CMK (cell line): ENCODE measurements around the gene ASTL.
"Not testable (repeated sequence)": the region's sequence is repeated elsewhere in the genome, so short reads cannot be mapped to it uniquely, and the experiment has no call there.

Experiments
- DNase-seq: peaks from one replicate; pipeline ENCODE4 v3.0.0-alpha.2; 2010; ENCODE audit warnings: low read depth

ASTL gene

DNA sequence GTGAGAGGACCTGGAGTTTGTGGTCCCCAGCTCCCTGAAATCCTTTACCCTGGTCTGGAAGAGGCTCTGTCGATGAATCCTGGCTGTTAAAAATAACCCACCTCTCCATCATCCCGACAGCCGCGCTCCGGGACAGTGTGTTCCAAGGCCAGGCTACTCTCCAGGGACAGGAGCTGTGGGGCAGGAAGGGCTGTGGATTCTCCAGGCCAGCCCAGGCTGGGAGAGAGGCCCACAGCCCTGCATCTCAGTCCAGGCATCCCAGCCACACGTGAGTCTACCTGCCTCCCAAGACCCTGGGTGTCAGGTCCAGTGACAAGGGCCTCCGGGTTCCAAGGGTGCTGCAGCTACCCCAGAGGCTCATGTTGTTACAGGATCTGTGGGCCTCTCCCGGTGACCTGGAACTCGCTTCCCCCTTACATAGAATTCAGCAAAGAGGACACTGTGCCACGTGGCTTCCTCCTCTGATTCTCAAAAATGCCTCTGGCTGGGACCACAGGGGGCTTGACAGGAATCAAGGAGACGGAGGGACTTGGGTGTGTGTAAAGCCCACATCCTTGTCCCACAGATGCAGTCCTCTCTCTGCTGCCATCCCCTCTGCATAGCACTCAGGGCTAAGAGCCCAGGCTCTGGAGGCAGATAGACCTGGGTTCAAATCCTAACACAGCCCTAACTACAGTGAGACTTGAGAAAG is 39.3 kb downstream of the ASTL start:
- DNase-seq: no peak

DNA sequence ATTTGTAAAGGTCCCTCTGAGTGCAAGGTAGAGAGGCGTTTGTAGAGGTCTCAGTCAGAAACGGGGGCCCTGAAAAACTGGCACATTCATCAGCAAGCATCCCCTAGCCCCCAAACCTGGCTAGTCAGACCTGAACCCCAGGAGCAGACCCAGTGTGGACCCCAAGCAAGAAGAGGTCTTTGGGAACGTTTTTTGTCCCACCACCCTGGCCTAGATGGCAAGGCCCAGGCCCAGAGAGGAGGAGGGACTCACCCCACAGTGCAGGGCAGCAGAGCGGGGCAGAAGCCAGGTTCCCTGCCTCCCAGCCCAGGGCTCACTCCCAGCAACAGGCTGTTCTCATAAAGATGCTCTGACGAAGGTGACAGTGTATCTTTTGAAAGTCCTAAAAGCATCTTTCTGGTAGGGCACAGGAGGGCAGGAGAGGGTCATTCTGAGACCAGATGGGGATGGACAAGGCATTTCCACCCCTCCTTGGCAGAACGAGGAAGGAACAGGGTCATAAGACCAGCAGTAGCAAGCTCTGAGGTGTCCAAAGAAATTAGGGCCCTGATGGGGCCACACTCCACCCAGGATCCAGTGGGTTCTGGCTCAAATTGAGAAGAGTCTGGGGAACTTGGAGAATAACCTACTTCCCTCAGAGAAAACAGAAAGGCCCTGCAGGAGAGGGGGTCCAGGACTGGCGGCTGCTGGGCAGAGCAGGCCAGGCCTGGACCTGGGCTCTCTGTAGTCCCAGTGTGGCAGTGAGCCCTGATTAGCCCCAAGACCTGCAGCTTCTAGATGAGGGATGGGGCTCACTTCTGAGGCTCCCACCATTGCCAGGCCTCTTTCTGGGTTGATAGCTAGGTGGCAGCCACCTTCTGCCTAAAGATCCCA is 40.1 kb downstream of the ASTL start:
- DNase-seq: no peak

DNA sequence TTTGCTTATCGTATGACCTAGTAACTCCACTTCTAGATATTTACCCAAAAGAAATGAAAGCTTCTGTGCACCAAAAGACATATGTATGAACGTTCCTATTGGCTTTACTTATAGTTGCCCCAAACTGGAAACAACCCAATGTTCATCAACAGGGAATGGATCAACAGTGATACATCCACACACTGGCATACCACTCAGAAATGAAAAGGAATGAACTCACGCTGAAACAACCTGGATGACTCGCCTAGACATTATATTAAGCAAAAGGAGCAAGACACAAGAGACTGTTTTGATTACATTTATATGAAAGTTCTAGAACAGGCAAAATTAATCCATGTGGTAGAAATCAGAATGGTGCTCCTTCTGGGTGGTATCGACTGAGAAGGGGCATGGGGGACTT is 40.9 kb downstream of the ASTL start:
- no peak for DNase-seq

DNA sequence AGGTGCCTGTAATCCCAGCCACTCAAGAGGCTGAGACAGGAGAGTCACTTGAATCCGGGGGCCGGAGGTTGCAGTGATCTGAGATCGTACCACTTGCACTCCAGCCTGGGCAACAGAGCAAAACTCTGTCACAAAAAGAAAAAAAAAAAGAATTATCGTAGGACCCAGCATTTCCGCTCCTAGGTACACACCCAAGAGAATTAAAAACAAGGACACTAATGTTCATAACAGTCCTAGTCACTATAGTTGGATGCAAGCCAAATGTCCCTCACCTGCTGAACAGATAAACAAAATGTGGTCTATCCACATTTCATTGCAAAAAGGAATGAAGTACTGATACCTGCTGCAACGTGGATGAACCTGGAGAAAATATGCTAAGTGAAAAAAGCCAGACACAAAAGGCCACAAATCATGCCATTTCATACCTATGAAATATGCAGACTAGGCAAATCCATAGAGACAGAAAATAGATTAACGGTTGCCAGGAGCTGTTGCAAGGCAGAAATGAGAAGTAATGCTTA is 43.1 kb downstream of the ASTL start:
- DNase-seq: no peak

DNA sequence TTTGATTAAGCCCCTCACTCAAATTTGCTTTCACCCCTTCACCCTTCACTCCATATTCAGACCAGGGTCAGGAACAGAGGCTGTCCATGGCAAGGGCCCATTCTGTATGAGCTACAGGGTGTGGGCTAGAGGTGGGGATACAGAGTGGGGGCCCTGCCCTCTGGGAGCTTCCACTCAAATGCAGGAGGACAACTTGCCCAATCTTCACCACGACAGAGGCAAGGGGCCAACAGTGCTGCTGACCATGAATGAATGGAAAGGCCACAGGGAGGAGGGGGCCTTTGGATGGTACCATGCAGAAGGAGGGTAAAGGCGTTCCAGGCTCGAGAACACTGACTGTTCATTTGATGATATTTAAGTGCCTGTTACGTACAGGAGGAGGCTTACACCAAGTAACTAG is 44.8 kb downstream of the ASTL start:
- no peak for DNase-seq

DNA sequence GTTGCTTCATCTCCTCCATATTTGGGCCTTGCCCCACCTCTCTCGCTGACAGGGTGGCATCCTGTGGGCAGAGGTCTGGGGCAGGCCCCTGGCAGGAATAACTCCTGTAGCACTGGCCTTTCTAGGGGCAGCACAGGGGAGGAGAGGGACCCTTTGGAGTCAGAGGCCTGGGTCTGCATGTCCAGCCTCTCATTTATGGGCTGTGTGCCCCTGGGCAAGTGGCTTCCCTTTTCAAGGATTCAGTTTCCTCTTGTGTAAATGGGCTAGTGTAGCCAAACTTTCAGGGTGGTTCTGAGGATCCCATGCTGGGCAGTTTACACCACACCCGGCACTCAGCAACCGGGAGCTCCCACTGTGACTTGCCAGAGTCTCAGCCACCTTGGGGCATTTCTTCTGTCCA is 45.4 kb downstream of the ASTL start:
- DNase-seq: no peak

DNA sequence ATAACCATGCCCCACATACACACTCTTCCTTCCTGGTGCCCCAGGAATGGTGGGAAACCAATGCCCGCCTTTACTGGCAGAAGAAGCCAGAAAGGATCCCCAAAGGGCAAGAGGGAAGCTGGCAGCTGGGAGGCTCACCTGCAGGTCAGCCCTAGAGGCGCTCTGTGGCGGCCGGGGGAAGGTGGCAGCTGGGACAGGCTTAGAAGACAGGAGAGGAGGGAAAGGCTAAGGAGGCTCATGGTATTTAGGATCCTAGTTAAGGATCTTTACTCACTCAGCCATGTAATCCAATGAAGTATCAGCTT is 45.8 kb downstream of the ASTL start:
- no peak for DNase-seq

DNA sequence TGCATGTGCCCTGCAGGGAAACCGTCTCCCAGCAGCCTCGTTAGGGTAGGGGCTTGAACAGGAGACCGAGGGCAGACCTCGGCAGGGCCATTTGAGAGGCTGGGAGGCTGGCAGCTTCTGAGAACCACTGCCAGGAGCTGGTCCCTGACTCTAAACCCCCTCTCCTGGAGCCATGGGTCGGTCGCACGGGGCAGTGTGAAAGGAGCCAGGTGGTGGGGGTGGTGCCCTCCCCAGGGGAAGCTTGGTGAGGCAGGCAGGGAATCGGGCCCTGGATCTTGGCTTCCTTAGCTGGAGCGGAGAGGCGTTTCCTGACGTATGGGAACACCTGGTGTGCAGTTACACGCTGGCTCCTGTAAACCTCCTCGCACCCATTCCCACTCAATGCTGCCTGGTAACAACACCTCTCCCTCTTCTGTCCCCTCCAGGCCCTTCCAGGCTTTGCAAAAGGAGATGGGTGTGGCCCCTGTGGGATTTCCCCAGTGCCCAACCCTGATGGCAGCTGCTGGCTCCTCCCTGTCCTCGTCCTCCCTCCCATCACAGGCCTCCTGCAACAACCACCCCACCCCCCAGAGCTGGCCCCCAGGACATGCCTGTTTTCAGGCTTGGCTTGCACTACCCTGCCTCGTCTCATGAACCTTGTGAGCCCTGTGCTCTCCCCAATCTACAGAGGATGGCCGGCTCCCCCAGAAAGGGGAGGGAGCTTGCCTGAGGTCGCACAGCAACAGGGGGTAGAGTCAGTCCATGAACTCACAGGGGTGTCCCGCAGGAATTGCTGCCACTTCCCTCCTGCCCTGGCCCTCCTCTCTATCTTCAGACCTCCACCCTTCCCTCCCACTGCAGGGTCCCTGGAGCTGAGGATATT is 46.4 kb downstream of the ASTL start:
- no peak for DNase-seq

DNA sequence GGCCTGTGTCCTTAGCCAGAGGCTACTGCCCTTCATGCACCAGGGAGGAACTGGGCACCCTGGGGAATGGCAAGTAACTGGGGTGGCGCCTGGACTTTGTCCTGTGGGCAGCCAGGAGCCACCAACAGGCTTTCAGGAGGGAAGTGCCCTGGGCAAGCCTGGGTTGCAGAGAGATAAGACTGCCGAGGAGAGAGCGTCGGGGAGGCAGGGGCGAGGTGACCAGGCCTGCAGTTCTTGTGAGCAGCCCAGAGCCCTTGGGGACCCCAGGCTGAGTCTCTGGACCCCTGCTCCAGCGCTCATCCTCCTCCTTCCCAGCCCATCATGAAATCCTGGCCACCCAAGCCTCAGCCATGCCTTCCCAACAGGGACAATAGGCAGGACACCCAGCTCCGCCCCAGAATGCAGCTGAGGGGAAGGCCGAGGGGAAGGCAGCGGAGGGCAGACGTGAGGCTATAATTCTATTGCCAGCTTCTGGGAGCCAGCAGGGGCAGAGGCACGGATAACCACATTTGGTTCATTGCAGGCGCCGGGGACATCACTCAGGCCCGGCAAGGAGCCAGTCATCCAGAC is 47.1 kb downstream of the ASTL start:
- DNase-seq: no peak

DNA sequence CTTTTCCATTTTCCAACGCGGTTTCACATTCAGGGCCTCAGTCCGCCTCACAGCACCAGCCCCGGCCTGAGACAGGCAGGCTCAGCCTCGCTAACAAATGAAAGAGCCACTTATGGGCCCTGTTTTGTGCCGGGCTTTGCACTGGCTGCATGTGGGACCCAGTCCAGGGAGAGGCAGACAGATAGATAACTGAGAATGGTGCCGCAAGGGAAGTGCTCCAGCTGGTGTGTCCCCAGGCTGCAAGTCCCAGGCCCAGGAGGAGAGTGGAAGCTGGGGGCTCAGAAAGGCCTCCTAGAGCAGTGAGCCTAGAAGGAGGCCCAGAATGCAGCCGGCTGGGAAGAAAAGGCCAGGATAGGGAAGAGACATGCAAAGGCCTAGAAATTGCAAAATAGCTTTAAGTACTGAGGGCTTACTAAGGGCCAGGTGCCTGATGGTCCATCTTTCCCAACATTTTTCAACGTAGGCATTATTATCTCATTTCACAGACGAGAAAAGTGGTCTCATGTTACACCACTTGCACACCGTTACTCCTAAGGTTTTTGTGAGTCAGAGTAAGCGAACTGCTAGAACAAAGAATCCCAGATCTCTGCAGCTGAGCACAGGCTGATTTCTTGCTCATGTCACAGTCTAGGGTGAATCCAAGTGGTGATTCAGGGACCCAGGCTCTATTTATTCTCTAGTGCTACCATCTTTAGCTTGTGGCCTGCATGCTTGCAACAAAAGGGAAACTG is 47.9 kb downstream of the ASTL start:
- DNase-seq: no peak

DNA sequence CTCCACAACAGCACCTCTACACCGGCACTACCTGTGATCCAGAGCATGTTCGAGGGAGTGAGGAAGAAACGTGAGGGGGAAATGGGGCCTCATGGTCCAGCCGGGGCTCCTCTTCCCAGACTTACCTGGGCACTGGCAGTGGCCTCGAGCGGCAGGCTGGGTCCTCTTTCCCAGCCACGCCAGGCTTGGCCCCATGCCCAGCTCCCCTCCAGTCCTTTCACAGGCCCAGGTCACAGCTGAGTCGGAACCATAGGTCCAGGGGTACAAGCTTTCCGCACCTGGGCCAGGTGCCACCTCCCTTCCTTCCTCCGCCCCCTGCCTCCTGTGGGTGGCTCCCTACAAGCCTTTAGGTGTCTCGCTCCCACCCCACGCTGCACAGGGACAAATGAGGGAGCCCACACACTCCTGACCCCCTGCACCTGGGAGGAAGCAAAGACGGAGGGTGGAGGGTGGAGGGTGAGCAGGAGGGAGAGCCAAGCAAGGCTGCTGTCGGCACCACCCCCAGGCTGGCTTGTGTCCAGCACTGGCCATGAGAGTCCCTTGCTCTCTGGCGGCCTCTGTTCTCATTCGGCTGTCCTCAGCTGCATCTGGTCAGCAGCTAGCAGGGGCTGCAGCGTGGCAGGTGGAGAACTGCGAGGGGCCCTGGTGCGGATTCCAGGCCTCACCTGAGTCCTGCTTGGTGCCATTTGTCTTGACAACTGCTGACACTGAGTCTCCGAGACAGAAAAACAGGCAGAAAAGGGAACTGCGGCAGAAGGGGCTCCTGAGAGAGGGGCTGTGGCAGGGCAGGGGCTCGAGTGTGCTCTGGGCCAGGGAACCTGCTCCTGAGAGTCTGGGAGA is 48.7 kb downstream of the ASTL start:
- no peak for DNase-seq

DNA sequence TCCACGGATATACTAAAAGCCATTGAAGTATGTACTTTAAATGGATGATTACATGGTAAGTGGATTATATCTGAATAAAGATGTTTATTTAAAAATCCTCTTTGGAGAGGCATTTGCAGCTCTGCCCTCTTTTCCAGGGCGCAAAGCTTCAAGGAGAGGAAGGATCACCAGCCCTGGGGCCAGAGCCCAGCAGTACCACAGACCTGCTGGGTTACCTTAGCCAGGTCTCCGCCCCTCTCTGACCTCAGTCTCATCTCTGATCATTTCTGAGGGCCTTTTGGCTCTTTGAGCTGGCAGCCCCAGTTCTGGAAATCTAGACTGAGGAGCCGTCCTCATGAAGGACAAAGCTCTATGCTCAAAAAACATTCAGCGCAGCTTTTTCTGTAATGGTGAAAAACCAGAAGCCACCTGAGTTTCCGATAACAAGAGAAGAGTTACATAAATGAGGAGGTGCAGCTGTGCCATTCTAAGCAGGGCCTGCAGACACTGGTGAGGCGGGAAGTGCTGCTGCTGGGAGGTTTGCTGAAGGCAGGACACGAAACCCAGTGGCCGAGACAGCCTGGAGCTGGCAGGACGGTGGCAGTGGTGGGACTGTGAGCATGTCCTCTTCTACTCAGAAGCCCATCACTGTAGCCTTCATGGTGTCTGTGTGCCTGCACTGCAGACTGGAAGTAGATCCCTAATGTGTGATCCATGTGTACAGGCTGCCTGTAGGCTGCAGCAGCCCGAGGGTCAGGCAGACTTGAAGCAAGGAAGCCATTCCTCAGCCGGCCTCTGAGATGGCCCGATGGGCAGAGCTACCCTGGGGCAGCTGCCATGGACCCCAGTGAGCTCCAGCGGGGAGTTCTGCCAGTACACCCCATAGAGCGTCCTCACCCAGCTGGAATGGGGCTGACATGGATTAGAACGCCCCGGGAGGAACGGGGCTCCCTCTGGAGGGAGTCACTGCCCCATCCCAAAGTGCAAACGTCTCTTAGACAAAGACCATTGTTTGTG is 49.7 kb downstream of the ASTL start:
- no peak for DNase-seq

DNA sequence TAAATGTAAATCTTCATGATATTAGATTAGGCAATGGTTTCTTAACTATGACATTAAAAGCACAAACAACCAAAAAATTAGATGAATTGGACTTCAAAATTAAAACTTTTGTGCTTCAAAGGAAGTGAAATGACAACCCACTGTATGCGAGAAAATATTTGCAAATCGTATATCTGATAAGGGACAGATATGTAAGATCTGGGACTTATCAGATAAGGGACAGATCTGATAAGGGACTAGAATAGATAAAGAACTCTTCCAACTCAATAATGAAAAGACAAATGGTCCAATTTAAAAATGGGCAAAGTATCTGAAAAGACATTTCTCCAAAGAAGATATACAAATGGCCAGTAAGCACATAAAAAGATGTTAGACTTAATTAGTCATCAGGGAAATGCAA is 51.2 kb downstream of the ASTL start:
- DNase-seq: no peak

DNA sequence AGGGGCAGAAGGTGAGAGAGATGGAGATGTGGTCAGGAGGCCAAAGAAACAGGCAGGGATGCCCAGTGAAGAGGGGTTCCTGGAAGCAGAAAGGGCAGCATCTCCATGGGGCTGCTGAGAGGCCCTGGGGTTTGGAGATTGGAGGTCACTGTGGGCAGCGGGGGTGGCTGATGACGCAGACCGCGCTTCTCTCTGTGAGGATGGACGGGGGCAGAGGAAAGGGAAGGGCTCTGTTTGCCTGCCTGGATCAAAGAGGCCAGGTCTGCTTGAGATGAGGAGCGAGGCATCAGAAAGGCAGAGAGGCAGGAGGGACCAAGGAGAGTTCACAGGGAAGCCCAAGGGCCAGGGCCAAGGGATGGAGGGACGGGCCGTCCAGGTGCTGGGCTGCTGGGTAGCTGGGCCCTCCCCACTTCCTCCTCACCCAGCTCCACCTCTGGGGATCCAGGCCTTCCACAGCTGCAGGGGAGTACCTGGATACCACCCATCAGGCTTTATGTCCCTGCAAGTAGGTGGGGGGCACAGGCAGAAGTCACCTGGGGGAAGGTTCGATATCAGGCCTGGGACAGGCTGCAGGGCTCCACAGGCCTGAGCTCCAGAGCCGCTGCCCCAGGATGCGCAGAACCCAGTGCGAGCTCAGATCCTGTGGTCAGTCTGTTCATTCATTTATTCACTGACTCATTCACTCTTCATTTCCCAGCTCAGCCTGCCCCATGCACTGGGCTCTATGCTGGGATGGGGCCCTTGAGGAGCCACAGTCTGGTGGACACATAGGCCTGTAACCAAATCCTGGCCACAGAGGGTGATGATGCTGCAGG is 52.6 kb downstream of the ASTL start:
- DNase-seq: no peak

DNA sequence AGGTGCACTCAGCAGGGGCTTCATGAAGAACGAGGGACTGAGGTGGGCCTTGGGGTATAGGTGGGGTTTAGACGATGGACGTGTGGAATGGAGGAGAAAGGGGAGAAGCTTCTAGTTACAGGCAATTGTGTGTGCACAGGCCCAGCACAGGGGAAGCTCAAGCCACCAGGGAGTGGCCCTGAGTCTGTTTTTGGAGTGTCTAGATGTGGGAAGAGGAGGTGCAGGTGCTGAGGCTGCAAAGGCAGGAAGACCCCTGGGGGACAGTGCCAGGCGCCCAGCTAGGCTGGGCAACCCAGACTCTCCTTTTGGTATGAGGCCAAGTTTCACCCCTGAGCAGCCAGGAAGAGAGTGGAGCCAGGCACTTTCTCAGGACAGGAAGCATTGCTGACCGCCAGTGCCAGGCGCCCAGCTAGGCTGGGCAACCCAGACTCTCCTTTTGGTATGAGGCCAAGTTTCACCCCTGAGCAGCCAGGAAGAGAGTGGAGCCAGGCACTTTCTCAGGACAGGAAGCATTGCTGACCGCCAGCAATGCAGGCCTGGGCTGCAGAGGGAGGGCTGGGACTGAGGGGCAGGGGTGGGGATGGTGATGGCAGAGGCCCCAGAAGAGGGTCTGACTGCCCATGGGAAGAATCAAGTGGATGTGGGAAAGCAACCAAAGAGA is 53.3 kb downstream of the ASTL start:
- not testable (repeated sequence) for DNase-seq

DNA sequence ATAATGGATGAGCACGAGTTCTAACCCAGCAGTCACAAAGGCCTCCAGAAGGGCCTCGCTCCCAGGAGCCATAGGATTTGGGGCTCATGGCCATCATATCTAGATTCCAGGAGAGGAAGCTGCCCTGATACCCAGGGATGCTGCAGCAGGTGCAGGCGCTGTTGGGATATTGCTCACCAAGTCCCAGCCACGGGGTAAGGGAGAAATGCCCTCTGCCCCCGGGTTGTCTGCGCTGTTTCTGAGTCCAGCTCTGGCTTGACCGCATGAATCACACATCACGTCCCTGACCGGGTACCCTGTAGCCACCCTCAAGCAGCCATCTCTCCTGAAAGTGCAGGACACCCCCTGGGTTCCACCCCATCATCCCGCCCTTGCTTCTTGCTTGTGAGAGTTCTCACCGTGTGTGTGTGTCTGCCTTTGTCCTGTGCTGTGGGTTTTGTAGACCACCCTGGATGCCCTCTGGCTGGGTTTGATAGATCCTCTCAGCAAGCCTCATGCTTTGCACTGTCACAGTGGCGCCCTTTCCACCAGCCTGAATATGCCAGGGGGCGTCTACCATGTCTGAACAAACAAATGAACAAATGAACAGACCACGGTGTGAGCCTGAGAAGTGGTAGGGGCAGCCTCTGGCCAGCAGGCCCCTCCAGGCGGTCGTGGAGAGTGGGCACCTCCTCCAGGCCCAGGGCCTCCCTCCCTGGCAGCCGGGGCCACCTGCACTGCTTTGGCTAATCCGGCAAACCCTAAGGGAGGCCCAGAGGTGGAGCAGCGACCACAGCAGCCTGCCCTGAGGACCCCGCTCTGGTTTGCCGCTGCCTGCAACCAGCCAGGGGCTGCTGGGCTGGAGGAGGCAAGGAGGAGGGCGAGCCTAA is 54.1 kb downstream of the ASTL start:
- DNase-seq: no peak
